Head of caudate nucleus (tissue), 42 donors: ENCODE results near the gene FAM107A.
"Not testable (repeated sequence)": the region's sequence is repeated elsewhere in the genome, so short reads cannot be mapped to it uniquely, and the experiment has no call there.

ENCODE experiments used
- DNase-seq, 42 donors: peaks; one replicate each; pipeline versions ENCODE4 v3.0.0 to v3.0.0-alpha.2; 2020 to 2021; ENCODE audit warnings: mixed read lengths in 7 of 42
- intact Hi-C: fragments of 100-400 bp; cut with DNase I; formaldehyde crosslinking; loops from one replicate; pipeline ENCODE4 v1.15.0; 2022

The FAM107A gene

DNA sequence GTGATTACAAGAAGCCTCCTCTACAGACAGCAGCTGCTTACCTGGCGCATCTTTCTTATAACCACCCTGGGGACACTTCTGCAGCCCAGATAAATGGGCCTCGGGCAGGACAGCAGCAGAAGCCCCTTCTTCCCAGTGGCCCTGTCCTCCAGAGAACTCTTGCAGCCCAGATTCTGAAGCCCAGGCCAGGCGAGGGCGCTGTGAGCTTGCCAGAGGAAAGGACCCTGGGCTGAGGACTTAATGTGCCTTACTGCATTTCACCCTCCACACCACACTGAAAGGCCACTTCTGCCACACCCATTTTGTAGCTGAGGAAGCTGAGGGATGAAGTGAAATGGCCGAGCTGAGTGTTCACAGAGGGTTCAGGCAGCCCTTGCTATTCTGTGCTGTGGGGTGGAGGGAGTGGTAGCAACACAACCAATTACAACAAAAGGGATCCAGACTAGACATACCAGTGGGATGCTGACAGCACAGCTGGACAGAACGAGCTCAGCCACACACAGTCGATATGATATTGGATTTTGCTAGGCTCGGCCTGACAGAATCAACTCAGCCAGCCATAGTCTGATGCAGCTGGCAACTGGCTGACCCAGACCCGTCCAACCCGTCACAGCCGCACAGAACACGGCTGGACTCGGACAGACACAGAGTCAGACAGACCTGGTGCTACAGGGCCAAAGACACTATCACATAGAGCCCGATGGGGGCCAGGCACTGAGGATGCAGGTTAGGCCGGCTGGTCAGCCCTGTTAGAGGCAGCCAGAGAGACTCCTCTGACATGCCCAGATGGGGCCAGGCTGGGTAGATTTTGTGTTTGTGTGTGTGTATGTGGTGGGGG, 47.5 kb downstream of the FAM107A start:
- peak in 1 of 42 donors; percentile 33 for DNase-seq
- intact Hi-C loops = loop anchor here (5.0 to 10.0 kb wide), 3 partner anchors 37 to 345 kb away; partner anchors contain the start of genes HTD2, KCTD6 and RPP14

DNA sequence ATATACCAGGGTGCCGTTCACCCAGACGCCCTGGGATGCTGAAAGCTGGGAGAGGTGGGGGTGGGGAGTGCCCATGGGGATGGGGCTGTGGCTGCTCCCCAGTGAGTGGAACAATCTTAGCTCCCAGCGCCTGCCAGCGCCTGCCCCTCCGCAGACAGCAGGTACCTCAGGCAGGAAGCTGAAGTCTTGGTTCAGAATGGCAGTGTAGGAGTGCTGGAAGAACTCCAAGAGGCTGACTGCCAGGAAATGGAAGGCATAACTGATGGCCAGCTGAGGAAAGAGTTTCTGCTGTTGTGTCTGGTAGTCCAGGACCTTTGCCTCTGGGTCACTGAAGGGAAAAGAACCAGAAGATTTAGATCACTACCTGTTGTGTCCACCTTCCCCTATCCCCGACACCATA, 48.6 kb downstream of the FAM107A start:
- DNase-seq = no peak

DNA sequence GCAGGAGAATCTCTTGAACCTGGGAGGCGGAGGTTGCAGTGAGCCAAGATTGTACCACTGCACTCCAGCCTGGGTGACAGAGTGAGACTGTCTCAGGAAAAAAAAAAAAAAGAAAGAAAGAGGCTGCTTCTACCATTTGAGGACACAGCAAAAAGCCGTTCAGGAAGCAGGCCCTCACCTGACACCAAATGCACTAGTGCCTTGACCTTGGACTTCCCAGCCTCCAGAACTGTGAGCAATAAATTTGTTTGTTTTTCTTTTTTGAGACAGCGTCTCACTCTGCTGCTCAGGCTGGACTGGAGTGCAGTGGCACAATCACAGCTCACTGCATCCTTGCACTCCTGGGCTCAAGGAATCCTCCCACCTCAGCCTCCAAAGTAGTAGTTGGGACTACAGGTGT, 49.8 kb downstream of the FAM107A start:
- peak in 1 of 42 donors; percentile 24 for DNase-seq
- intact Hi-C loops = not testable (repeated sequence)

More for the DNA sequence above, 48.6 kb downstream of the FAM107A start:
- intact Hi-C loops = no loop called here

DNA sequence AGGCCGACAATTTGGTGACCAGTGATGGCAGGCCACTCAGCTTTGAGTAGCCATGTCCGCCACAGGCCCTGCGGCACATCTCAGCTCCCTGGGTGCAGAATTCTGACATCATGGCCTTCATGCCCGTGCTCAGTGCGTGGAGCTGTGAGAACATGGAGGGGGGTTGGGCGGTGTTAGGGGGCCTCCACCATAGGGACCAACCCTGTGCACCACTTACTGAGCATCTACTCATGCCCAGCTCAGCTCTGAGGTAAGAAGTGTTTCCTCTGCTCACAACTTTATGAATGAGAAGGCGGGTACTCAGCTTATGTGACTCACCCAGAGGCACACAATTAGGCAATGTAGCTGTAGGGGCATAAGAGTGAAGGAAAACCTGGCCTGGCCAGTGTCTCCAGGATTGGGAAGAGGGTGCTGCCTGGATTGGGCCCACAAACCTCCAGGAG, 50.7 kb downstream of the FAM107A start:
- DNase-seq = peak in 1 of 42 donors; percentile 41
- intact Hi-C loops = no loop called here

DNA sequence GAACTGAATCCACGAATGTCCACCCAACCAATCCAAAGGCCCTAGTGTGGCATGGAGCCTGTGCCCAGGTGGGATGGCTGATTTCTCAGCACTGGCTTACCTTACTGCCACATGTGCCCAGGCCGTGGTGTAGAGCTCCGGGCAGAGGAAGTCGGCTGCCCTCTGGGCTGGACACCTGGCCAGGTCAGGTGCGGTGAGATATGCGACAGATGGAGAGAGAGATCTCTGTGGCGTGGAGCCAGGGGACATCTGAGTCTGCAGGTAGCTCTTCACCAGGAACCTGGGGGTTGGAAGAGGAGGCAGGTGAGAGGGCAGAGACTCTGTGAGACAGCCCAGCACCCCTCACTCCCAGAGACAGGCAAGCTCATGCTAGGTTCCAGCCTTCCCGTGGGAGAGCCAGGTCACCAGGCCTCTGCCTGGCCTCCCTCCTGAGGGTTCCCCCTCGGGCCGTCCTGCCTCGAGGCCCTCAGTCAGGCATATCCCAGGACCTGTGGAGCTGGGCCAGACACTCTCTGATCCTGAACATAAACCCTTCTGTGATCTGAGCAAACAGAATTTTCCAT, 52.8 kb downstream of the FAM107A start:
- intact Hi-C loops = no loop called here
- DNase-seq = no peak

DNA sequence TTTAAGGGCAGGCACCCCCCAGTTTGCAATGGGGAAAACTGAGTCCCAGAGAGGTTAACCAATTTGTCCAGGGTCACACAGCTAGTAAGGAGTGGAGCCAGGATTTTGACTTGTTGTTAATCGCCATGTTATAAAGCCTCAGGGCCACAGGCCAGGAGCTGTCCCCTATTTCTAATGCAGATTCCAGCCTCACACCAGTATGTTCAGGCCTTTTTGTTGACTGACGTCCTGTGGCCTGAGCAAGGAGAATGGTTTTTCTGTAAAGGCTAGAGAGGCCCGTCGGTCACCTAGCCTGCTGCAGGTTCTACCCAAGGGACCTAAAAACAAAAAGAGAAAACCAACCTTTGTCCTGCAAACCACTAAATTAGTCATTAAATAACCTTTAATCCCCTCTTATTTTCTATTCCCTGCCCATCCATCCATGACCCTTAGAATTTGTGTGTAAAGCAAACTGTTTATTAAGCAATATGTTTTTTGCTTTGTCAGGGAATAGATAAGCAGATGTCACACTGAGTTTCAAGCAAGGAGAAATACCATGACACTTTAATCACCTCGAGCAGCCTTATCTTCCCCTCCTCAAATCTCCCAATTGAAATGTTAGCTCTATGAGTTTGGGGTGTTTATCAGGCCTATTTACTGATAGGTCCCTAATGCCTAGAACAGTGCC, 54.3 kb downstream of the FAM107A start:
- intact Hi-C loops = no loop called here
- DNase-seq = no peak

DNA sequence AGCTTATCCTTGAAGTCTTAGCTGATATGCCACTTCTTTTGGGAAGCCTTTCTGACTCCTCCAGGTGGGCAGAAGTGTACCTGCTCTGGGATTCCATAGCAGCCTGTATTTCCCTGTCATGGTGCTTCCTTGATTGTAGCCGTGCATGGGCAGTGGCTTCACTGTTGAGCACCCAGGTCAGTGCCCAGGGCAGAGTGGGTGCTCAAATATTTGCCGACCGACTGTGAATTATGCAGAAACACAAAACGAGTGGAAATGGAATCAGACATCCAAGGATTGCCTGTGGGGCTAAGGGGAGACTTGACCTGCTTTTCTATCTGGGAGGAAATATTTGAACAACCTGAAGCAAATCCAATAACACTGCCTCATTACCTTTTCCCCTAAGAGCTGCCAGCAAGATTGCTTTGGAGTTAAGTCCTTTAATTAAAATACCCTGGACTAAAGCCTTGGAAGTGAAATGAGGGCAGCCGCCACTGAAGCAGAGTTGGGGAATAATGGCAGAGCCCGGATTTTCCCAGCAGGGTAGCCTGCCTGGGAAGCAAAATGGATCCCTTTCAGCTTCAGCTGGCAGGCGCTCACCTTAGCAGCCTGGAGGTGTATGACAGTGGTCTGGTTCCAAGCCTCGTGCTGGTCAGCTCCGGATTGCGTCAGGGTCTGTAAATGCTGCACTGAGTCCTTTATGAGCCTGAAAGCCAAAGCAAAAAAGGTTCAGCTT, 55.1 kb downstream of the FAM107A start:
- peak in 34 of 42 donors; percentile 12 to 78 (median 48) for DNase-seq
- intact Hi-C loops = no loop called here

DNA sequence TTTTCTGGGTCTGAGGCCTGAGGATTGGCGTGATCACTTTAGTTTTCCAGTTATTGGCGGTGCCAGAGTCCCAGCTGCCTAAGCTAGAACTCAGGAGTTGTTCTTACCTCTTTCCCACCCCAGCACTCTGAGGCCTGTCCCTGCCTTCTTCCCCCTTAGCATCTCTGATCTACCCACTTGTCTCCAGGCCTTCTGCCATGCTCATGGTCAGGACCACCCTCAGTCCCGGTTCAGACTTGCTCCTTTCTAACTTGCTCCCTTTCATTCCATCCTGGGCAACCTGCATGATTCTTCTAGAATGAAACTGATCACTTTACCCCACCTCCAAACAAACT, 55.9 kb downstream of the FAM107A start:
- intact Hi-C loops = no loop called here
- no peak for DNase-seq

DNA sequence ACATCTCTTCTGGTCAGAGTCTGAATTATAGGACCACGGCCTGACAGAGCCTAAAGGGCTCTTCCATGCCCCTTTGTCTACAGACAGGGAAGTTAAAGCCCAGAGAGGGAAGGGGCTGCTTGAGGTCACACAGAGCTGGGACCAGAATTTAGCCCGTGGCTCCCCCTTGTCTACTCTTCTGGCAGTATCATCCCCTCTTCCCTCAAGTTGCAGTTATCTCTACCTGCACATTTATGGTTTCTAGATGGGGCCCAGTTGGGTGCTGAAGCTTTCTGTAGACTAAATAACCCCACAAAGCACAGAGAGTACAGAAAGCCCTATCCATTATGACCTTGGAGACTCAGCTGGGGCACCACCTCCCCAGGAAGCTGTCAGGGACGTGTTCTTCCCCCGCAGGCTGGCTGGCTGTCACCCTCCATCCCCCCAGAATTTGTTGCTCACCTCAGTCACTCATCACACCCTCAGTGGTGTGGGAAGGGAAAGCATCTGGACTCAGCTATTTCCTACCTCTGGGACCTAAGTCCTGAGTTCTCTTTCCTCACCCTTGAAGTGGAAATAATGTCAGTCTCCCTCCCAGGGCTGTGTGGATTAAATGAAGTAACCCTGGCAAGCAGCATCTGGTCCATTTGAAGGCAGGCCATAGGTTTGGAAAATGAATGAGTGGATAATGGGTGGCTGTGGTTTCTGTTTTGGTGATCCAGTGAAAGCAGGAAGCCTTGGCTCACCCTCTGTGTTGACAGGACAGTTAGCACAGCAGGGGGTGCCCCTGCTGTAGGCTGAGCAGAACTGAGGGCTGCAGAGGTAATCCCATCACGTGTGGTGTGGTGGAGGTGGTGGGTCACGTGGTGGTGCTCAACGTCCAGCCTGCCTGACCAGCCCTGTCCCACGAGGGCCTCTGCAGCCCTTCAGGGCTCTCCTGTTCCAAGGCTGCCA, 56.5 kb downstream of the FAM107A start:
- peak in 1 of 42 donors; percentile 4 for DNase-seq
- intact Hi-C loops = no loop called here

DNA sequence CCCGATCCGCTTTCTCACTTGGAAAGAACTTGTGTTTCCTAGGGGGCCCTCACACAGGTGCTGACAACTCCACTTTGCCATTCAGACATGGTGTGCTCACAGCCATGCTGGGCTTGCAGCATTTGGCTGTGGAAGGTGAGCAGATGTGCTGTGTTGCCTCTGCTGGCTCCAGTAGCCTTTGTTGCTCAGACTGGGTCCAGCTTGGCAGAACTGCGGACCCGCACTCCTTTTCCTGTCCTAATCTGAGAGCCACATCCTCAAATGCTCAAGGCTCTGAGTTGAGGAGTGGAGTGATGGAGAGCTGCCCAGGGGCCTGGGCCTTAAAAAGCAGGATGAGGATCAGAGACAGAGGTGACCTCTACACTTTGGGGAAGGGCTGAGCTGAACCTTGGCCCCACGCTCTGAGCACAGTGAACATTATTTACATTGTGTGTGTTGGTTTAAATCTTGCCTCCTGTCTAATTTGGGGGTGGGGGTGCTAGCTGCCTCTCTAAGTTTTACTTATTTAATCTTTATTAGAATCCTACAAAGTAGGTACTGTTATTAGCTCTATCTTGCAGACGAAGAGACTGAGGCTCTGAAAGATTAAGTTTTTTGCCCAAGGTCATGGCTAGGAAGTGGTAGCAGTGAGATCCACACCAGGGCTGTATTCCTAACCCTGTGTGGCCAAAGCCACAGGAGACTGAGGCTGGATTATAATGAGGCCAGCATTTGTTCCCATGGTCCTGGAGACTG, 57.4 kb downstream of the FAM107A start:
- DNase-seq = no peak
- intact Hi-C loops = no loop called here

DNA sequence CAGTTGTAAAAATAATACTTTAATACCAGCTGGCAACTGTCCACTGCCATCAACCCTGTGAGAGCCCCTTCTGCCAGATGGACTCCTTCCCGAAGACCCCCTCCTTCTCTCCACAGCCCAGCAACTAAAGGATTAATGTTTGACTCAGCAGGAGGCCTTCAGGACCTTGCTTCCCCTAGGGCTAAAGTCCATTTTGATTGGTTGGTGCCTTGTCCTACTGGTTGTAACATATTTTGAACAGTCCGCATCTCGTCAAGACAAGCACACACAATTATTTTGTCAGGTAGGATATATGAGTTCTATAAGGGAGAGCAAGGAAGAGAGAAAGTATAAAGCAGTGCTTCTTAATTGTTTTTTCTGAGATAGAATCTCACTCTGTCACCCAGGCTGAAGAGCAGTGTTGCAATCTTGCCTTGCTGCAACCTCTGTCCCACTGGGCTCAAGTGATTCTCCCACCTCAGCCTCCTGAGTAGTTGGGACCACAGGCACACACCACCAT, 58.9 kb downstream of the FAM107A start:
- DNase-seq = no peak
- intact Hi-C loops = no loop called here

DNA sequence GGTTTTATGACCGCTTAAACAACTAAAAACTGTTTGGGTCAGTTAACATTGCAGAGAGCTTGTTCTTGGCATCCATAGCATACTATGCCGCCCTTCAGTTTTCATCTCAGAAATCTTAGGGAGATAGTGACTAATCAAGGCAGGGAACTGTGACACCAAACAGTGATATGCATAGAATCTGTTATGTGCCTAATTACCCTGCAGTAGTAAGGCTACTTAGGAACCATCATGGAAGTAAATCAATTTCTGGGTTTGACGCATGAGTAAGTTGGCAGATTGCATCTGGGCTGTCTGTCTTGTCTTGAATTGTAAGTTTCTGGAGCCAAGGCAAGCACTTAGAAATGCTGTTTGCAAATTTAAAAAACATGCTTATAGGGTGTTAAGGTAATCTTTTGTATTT, 62.8 kb downstream of the FAM107A start:
- intact Hi-C loops = no loop called here
- no peak for DNase-seq
